GM12878 (cell line): ENCODE measurements around the gene RAC3. TPM values are rescaled to one million over a fixed set of nuclear protein-coding genes. Genes with fewer than 3 reads are reported as not detected.

Source experiments
- BACH1 ChIP-seq: fragments of 450-650 bp; IDR thresholded peaks from 2 replicates; pipeline ENCODE4 v1.6.1; 2017; ENCODE audit warnings: mild to moderate bottlenecking, borderline replicate concordance
- BCL11A ChIP-seq: IDR thresholded peaks from 2 replicates; pipeline ENCODE4 v1.6.1; 2011; ENCODE audit warnings: low read depth, low read length
- BCLAF1 ChIP-seq: fragments of 450-650 bp; IDR thresholded peaks from 2 replicates; pipeline ENCODE4 v1.6.1; 2017; ENCODE audit warnings: antibody characterized with exemption, mild to moderate bottlenecking, moderate library complexity
- EP300 ChIP-seq, 2 experiments: fragments of 150-350 bp in 1 of 2; IDR thresholded peaks; 2 replicates each; pipeline ENCODE4 v1.6.1; 2011 to 2012; ENCODE audit warnings: low read depth in 2 of 2, low read length in 2 of 2, borderline replicate concordance in 1 of 2, improper control_type of control experiment in 1 of 2, inconsistent platforms in 1 of 2; ENCODE audit not compliant: control insufficient read depth in 1 of 2
- EZH2 ChIP-seq: IDR thresholded peaks from 2 replicates; pipeline ENCODE4 v1.6.1; 2012; ENCODE audit warnings: low read depth, mild to moderate bottlenecking, control low read depth, inconsistent platforms, low read length, borderline replicate concordance; ENCODE audit not compliant: control insufficient read depth
- MLLT1 ChIP-seq: fragments of 450-650 bp; IDR thresholded peaks from 2 replicates; pipeline ENCODE4 v1.6.1; 2016; ENCODE audit warnings: mild to moderate bottlenecking
- MYC ChIP-seq: IDR thresholded peaks from 2 replicates; pipeline ENCODE4 v1.6.1; 2011; ENCODE audit warnings: mild to moderate bottlenecking, low read length, moderate library complexity, inconsistent platforms; ENCODE audit not compliant: insufficient read depth, insufficient replicate concordance, insufficient read length, severe bottlenecking
- NBN ChIP-seq: fragments of 450-650 bp; IDR thresholded peaks from 2 replicates; pipeline ENCODE4 v1.6.1; 2016
- POU2F2 ChIP-seq: IDR thresholded peaks from 3 replicates; pipeline ENCODE4 v1.6.1; 2011; ENCODE audit warnings: low read depth, mild to moderate bottlenecking, low read length, borderline replicate concordance
- RAD21 ChIP-seq: IDR thresholded peaks from 2 replicates; pipeline ENCODE4 v1.6.1; 2011; ENCODE audit warnings: mild to moderate bottlenecking, low read depth, low read length, moderate library complexity; ENCODE audit not compliant: insufficient read depth
- SPI1 ChIP-seq: IDR thresholded peaks from 2 replicates; pipeline ENCODE4 v1.6.1; 2011; ENCODE audit warnings: low read depth, mild to moderate bottlenecking, low read length, moderate library complexity, borderline replicate concordance; ENCODE audit not compliant: insufficient read depth
- SREBF1 ChIP-seq: IDR thresholded peaks from 2 replicates; pipeline ENCODE4 v1.6.1; 2012; ENCODE audit warnings: mild to moderate bottlenecking, low read length
- TARDBP ChIP-seq: IDR thresholded peaks from 2 replicates; pipeline ENCODE4 v1.6.1; 2016; ENCODE audit warnings: borderline replicate concordance
- ZBTB11 ChIP-seq: fragments of 450-650 bp; formaldehyde crosslinking; IDR thresholded peaks from 2 replicates; pipeline ENCODE4 v1.5.0; 2022; ENCODE audit warnings: mild to moderate bottlenecking, missing genetic modification characterization
- polyA plus RNA-seq, 11 experiments: library from polyadenylated mRNA; depleted of rRNA in 4 of 11; unstranded in 6 of 11; stranded (reverse) in 5 of 11; fragments of >200 nt; fragmentation: Nextera tagmentation in 4 of 11; fragmentation: Illumina TruSeq in 1 of 11; extraction: Ambion mirVana in 4 of 11; extraction: Trizol in 1 of 11; gene quantifications; 1 replicate in 1 of 11; 2 replicates in 10 of 11; pipeline versions ENCODE4 v1.2.1 to v1.2.3, GENCODE V29; 2011 to 2016; ENCODE audit warnings: inconsistent platforms in 2 of 11, missing spikeins in 2 of 11, low read depth in 1 of 11
- total RNA-seq, 4 experiments: library from RNA; depleted of rRNA in 3 of 4; stranded (reverse); fragments of >200 nt in 3 of 4; fragmentation: Illumina TruSeq in 1 of 4; extraction: Trizol in 1 of 4; gene quantifications; 2 replicates each; pipeline versions ENCODE4 v1.2.1 to v1.2.3, GENCODE V29; 2013 to 2021
- TF ChIP-seq, protein P1 (sequence below): fragments of 450-650 bp; formaldehyde crosslinking; IDR thresholded peaks from 2 replicates; pipeline ENCODE4 v1.4.0; 2022; ENCODE audit warnings: mild to moderate bottlenecking, moderate library complexity
- TF ChIP-seq, protein P2 (sequence below): fragments of 450-650 bp; IDR thresholded peaks from 2 replicates; pipeline ENCODE4 v1.6.1; 2017; ENCODE audit warnings: borderline replicate concordance

The RAC3 gene
- total and polyA plus RNA-seq, 10 of the 15 experiments (the other 5 are each of a cell fraction or from before 2014, with no cell fraction given), result 0.11 to 32.9 (median 6.7) TPM

DNA sequence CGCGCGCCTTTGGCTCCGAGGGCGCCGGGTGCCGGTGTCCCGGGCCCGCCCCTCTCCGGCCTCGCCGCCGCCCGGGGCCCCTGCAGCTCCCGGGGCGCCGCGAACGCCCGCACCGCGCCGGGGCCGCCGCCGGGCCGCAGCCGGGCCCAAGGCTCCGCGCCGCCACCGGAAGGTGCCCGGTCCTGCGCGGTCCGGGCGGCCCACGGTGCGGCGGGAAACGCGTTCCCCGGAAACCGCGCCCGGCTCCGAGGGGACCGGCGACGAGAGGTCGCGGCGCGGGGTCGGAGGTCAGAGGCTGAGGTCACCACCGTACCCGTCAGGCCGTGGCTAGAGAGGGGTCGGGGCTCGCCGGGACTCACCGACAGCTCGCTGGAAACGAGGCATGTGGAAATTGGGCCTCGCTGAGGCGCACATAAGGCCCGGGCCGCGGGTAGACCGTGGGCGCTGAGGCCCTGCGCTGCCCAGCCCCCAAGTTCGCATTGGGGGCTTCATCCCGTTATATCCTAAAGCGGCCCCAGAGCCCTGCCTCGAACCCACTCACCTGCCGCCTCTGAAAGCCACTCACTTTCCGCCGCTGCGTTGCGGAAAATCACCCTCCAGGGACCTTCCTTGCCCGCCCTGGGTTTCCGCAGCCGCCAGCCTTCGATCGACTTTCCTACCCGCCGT is 34.3 kb downstream of the RAC3 start, which contains the start of gene DUS1L (continued):
- TF ChIP-seq BCLAF1 (no peak), BCL11A (0 out of 2 replicates have a peak, but pooled peaks have one; percentile 14), SREBF1 (peak; percentile 88), POU2F2 (peak; percentile 87; the same call in 2 of the 3 replicates), SPI1 (no peak), BACH1 (no peak; the same call in 1 of the 2 replicates), TARDBP (peak; percentile 83; the same call in 1 of the 2 replicates), MLLT1 (peak; percentile 98), RAD21 (no peak), EP300 (IDR thresholded peaks at IDR 0.05; ENCODE audit: borderline replicate concordance in 1 of 2, control insufficient read depth in 1 of 2, low read depth in 2 of 2, low read length in 2 of 2) (no peak), ZBTB11 (CRISPR knock-in tag) (peak; percentile 99), MYC (no peak), NBN (no peak), EZH2 (no peak)
- TF ChIP-seq, protein P1, sequence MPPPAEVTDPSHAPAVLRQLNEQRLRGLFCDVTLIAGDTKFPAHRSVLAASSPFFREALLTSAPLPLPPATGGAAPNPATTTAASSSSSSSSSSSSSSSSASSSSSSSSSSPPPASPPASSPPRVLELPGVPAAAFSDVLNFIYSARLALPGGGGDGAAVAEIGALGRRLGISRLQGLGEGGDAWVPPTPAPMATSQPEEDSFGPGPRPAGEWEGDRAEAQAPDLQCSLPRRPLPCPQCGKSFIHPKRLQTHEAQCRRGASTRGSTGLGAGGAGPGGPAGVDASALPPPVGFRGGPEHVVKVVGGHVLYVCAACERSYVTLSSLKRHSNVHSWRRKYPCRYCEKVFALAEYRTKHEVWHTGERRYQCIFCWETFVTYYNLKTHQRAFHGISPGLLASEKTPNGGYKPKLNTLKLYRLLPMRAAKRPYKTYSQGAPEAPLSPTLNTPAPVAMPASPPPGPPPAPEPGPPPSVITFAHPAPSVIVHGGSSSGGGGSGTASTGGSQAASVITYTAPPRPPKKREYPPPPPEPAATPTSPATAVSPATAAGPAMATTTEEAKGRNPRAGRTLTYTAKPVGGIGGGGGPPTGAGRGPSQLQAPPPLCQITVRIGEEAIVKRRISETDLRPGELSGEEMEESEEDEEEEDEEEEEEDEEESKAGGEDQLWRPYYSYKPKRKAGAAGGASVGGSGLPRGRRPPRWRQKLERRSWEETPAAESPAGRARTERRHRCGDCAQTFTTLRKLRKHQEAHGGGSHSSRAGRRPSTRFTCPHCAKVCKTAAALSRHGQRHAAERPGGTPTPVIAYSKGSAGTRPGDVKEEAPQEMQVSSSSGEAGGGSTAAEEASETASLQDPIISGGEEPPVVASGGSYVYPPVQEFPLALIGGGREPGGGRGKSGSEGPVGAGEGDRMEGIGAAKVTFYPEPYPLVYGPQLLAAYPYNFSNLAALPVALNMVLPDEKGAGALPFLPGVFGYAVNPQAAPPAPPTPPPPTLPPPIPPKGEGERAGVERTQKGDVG (CRISPR knock-in tag), result no peak
- TF ChIP-seq, protein P2, sequence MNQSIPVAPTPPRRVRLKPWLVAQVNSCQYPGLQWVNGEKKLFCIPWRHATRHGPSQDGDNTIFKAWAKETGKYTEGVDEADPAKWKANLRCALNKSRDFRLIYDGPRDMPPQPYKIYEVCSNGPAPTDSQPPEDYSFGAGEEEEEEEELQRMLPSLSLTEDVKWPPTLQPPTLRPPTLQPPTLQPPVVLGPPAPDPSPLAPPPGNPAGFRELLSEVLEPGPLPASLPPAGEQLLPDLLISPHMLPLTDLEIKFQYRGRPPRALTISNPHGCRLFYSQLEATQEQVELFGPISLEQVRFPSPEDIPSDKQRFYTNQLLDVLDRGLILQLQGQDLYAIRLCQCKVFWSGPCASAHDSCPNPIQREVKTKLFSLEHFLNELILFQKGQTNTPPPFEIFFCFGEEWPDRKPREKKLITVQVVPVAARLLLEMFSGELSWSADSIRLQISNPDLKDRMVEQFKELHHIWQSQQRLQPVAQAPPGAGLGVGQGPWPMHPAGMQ, result no peak
